Panc1 (cell line): ENCODE data around the gene ANKRD53. TPM values are rescaled to one million over a fixed set of nuclear protein-coding genes. Genes with fewer than 3 reads are reported as not detected.
A peak's percentile ranks its signal among the peaks of the same experiment; 100 is the strongest.

Experiments used
- ATAC-seq: fragments of 200-7000 bp; cut with Tn5 transposase; 2 replicates; pipeline ENCODE4 v1.9.1; 2020; ENCODE audit warnings: mild to moderate bottlenecking, moderate library complexity
- BruUV-seq: library from RNA; stranded (reverse); fragments of 400-500 nt; replicated peaks from 2 replicates; lab custom pipeline; 2021; lab: Mats Ljungman, UMichigan
- CTCF ChIA-PET: fragments of 300-600 bp; sonication (Branson Sonifier 250); formaldehyde crosslinking; loops from one replicate; lab custom pipeline; 2022; ENCODE audit warnings: antibody characterized with exemption; lab: Charles Lee
- POLR2A ChIA-PET: fragments of 300-600 bp; sonication (Branson Sonifier 250); formaldehyde crosslinking; loops from one replicate; lab custom pipeline; 2022; ENCODE audit warnings: antibody characterized with exemption; lab: Charles Lee
- DNase-seq: peaks from one replicate; pipeline ENCODE4 v3.0.0-alpha.2; 2010; ENCODE audit warnings: low read depth, low spot score
- H3K27ac ChIP-seq: 2 replicates; pipeline ENCODE4 v1.5.1; 2011; ENCODE audit warnings: mild to moderate bottlenecking, low read length, inconsistent platforms
- H3K27me3 ChIP-seq: fragments of 200-500 bp; sonication (Bioruptor generic); 2 replicates; pipeline ENCODE4 v1.6.0; 2014; ENCODE audit warnings: low read length, inconsistent platforms; ENCODE audit not compliant: control insufficient read depth, insufficient read depth
- H3K36me3 ChIP-seq: fragments of 200-500 bp; sonication (Bioruptor generic); 2 replicates; pipeline ENCODE4 v1.5.1; 2014; ENCODE audit warnings: inconsistent platforms, mild to moderate bottlenecking, low read length, moderate library complexity; ENCODE audit not compliant: control insufficient read depth, insufficient read depth
- H3K4me1 ChIP-seq: 2 replicates; pipeline ENCODE4 v1.5.1; 2011; ENCODE audit warnings: inconsistent platforms, mild to moderate bottlenecking, low read length, moderate library complexity; ENCODE audit not compliant: control insufficient read depth, insufficient read depth
- H3K4me3 ChIP-seq, 2 experiments: 2 replicates each; pipeline ENCODE4 v1.5.1; 2011 to 2012; ENCODE audit warnings: low read depth in 2 of 2, low read length in 2 of 2, mild to moderate bottlenecking in 2 of 2, inconsistent platforms in 1 of 2, moderate library complexity in 1 of 2
- H3K9me3 ChIP-seq: fragments of 200-500 bp; sonication (Bioruptor generic); 2 replicates; pipeline ENCODE4 v1.5.1; 2014; ENCODE audit warnings: low read depth, mild to moderate bottlenecking, inconsistent platforms, low read length, moderate library complexity; ENCODE audit not compliant: control insufficient read depth, insufficient read depth
- POLR2AphosphoS5 ChIP-seq: IDR thresholded peaks from 2 replicates; pipeline ENCODE4 v1.6.1; 2012; ENCODE audit warnings: mild to moderate bottlenecking, low read depth, low read length, moderate library complexity
- SIN3A ChIP-seq: IDR thresholded peaks from 2 replicates; pipeline ENCODE4 v1.6.1; 2012; ENCODE audit warnings: low read depth, mild to moderate bottlenecking, low read length, moderate library complexity, borderline replicate concordance; ENCODE audit not compliant: insufficient read depth
- TCF7L2 ChIP-seq: IDR thresholded peaks from 2 replicates; pipeline ENCODE4 v1.6.1; 2011; ENCODE audit warnings: mild to moderate bottlenecking, low read depth, low read length, inconsistent platforms
- in situ Hi-C: cut with HindIII; loops from 2 replicates; pipeline ENCODE4 v1.10.0; 2016; ENCODE audit warnings: low sequenced_read_pairs, low pct_unique_long_range_greater_than_20kb
- intact Hi-C: fragments of 100-400 bp; cut with micrococcal nuclease; formaldehyde crosslinking; loops from one replicate; pipeline ENCODE4 v1.10.0; 2022; ENCODE audit not compliant: unreplicated experiment
- total RNA-seq: library from RNA; stranded (reverse); gene quantifications from one replicate; pipeline ENCODE4 v1.2.1, GENCODE V29; 2021; ENCODE audit not compliant: unreplicated experiment
- TF ChIP-seq, protein P1 (sequence below): fragments of 450-650 bp; IDR thresholded peaks from 2 replicates; pipeline ENCODE4 v1.5.1; 2017; ENCODE audit warnings: mild to moderate bottlenecking
- TF ChIP-seq, protein P2 (sequence below), 2 experiments: IDR thresholded peaks; 2 replicates each; pipeline ENCODE4 v1.6.1; 2011 to 2012; ENCODE audit warnings: low read depth in 2 of 2, control low read depth in 1 of 2, low read length in 1 of 2, mild to moderate bottlenecking in 1 of 2, moderate library complexity in 1 of 2; ENCODE audit not compliant: insufficient read depth in 1 of 2

Gene ANKRD53
- total RNA-seq, 1 experiment from 2014 or later, result not detected

GRCh38 chr2:70964596-70965386 lies 13.6 kb upstream of the ANKRD53 start:
- Histone ChIP-seq H3K4me1 (no peaks in the 10 kb centered on the region), H3K27me3 (no peaks in the 10 kb centered on the region; the same call in none of the 2 replicates), H3K4me3 (peak overlapping the region; percentile 35 to 39), H3K9me3 (no peaks in the 10 kb centered on the region), H3K27ac (no peak overlapping the region), H3K36me3 (no peaks in the 10 kb centered on the region)
- TF ChIP-seq, protein P1, sequence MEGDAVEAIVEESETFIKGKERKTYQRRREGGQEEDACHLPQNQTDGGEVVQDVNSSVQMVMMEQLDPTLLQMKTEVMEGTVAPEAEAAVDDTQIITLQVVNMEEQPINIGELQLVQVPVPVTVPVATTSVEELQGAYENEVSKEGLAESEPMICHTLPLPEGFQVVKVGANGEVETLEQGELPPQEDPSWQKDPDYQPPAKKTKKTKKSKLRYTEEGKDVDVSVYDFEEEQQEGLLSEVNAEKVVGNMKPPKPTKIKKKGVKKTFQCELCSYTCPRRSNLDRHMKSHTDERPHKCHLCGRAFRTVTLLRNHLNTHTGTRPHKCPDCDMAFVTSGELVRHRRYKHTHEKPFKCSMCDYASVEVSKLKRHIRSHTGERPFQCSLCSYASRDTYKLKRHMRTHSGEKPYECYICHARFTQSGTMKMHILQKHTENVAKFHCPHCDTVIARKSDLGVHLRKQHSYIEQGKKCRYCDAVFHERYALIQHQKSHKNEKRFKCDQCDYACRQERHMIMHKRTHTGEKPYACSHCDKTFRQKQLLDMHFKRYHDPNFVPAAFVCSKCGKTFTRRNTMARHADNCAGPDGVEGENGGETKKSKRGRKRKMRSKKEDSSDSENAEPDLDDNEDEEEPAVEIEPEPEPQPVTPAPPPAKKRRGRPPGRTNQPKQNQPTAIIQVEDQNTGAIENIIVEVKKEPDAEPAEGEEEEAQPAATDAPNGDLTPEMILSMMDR, result peak; percentile 96
- TF ChIP-seq TCF7L2, result no peak
- intact Hi-C loops (no loop called here), in situ Hi-C loops (no loop called here)
- CTCF ChIA-PET, result interaction anchor here (0.5 to 0.8 kb wide), 5 partner anchors 8 to 93 kb away, joined by 3 read pairs; partner anchors contain the start of gene ATP6V1B1
- no TSS peak for BruUV-seq
- ATAC-seq (peak; percentile 89), DNase-seq (no peak)
- POLR2A ChIA-PET, result no interaction called here

GRCh38 chr2:70965506-70965905 lies 12.9 kb upstream of the ANKRD53 start:
- ATAC-seq (no peak), DNase-seq (no peak)
- no peaks in the 10 kb centered on the region for H3K4me1 ChIP-seq
- no peaks in the 10 kb centered on the region; the same call in none of the 2 replicates for H3K27me3 ChIP-seq
- H3K27ac ChIP-seq, result no peak overlapping the region
- intact Hi-C loops, result no loop called here
- TF ChIP-seq TCF7L2 (no peak), POLR2AphosphoS5 (no peak), SIN3A (no peak)
- TF ChIP-seq, protein P2, sequence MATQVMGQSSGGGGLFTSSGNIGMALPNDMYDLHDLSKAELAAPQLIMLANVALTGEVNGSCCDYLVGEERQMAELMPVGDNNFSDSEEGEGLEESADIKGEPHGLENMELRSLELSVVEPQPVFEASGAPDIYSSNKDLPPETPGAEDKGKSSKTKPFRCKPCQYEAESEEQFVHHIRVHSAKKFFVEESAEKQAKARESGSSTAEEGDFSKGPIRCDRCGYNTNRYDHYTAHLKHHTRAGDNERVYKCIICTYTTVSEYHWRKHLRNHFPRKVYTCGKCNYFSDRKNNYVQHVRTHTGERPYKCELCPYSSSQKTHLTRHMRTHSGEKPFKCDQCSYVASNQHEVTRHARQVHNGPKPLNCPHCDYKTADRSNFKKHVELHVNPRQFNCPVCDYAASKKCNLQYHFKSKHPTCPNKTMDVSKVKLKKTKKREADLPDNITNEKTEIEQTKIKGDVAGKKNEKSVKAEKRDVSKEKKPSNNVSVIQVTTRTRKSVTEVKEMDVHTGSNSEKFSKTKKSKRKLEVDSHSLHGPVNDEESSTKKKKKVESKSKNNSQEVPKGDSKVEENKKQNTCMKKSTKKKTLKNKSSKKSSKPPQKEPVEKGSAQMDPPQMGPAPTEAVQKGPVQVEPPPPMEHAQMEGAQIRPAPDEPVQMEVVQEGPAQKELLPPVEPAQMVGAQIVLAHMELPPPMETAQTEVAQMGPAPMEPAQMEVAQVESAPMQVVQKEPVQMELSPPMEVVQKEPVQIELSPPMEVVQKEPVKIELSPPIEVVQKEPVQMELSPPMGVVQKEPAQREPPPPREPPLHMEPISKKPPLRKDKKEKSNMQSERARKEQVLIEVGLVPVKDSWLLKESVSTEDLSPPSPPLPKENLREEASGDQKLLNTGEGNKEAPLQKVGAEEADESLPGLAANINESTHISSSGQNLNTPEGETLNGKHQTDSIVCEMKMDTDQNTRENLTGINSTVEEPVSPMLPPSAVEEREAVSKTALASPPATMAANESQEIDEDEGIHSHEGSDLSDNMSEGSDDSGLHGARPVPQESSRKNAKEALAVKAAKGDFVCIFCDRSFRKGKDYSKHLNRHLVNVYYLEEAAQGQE (IDR thresholded peaks at IDR 0.05; ENCODE audit: insufficient read depth in 1 of 2, low read depth in 2 of 2, low read length in 1 of 2), result no peak
- TF ChIP-seq, protein P1, result no peak
- in situ Hi-C loops, result no loop called here
- ChIA-PET POLR2A (no interaction called here), CTCF (interaction anchor here (0.5 to 0.8 kb wide), 3 partner anchors 17 to 107 kb away, joined by 3 to 5 read pairs (median 3); no protein-coding TSS in a partner anchor)
- H3K36me3 ChIP-seq, result no peaks in the 10 kb centered on the region
- H3K9me3 ChIP-seq, result no peaks in the 10 kb centered on the region
- H3K4me3 ChIP-seq, result peak overlapping the region; percentile 35 to 39; a peak in 3 of 4 replicates
- no TSS peak for BruUV-seq
